AG04450 (cell line): ENCODE measurements around the gene FAM184B. TPM values are rescaled to one million over a fixed set of nuclear protein-coding genes. Genes with fewer than 3 reads are reported as not detected.
A peak's percentile ranks its signal among the peaks of the same experiment; 100 is the strongest.

Experiments
- CTCF ChIA-PET: fragments of 300-600, 350-600 bp; formaldehyde crosslinking; extraction: SDS; loops from one replicate; lab custom pipeline; 2022; ENCODE audit warnings: antibody characterized with exemption, inconsistent platforms; lab: Charles Lee
- POLR2A ChIA-PET: fragments of 350-600 bp; formaldehyde crosslinking; extraction: SDS; loops from one replicate; lab custom pipeline; 2021; ENCODE audit warnings: antibody characterized with exemption, inconsistent platforms; lab: Yijun Ruan, JAX
- DNase-seq: peaks from one replicate; pipeline ENCODE4 v3.0.0-alpha.2; 2011; ENCODE audit warnings: low read depth, low spot score
- H3K27ac ChIP-seq: one replicate; pipeline ENCODE4 v1.5.1; 2012; ENCODE audit warnings: low read depth, low read length, control low read depth
- H3K27me3 ChIP-seq: one replicate; pipeline ENCODE4 v1.6.0; 2012; ENCODE audit warnings: low read length; ENCODE audit not compliant: control insufficient read depth, insufficient read depth
- H3K4me3 ChIP-seq: 2 replicates; pipeline ENCODE4 v1.5.1; 2011; ENCODE audit warnings: mild to moderate bottlenecking, low read depth, low read length, control low read depth
- H3K9me3 ChIP-seq: 2 replicates; pipeline ENCODE4 v1.5.1; 2012; ENCODE audit warnings: low read length; ENCODE audit not compliant: control insufficient read depth, insufficient read depth
- polyA plus RNA-seq: library from polyadenylated mRNA; depleted of rRNA; stranded (reverse); fragments of >200 nt; gene quantifications from 2 replicates; pipeline ENCODE4 v1.2.3, GENCODE V29; 2011
- TF ChIP-seq, protein P1 (sequence below): IDR thresholded peaks from 2 replicates; pipeline ENCODE4 v1.5.1; 2011; ENCODE audit warnings: low read depth, low read length, control low read depth, inconsistent platforms

Gene FAM184B
- polyA plus RNA-seq, 1 experiment: 0.09 TPM

GRCh38 chr4:17642398-17642783 lies 139.0 kb downstream of the FAM184B start:
- DNase-seq: no peak
- TF ChIP-seq, protein P1, sequence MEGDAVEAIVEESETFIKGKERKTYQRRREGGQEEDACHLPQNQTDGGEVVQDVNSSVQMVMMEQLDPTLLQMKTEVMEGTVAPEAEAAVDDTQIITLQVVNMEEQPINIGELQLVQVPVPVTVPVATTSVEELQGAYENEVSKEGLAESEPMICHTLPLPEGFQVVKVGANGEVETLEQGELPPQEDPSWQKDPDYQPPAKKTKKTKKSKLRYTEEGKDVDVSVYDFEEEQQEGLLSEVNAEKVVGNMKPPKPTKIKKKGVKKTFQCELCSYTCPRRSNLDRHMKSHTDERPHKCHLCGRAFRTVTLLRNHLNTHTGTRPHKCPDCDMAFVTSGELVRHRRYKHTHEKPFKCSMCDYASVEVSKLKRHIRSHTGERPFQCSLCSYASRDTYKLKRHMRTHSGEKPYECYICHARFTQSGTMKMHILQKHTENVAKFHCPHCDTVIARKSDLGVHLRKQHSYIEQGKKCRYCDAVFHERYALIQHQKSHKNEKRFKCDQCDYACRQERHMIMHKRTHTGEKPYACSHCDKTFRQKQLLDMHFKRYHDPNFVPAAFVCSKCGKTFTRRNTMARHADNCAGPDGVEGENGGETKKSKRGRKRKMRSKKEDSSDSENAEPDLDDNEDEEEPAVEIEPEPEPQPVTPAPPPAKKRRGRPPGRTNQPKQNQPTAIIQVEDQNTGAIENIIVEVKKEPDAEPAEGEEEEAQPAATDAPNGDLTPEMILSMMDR: no peak
- CTCF ChIA-PET: interaction anchor here (0.5 kb wide), 1 partner anchor 16 kb away, joined by 3 read pairs; no protein-coding TSS in a partner anchor
- Histone ChIP-seq H3K4me3 (no peak overlapping the region), H3K27ac (no peak overlapping the region), H3K27me3 (no peaks in the 10 kb centered on the region), H3K9me3 (peaks cover 17% of the 10 kb centered on the region)
- POLR2A ChIA-PET: no interaction called here

GRCh38 chr4:17639136-17639535 lies 142.3 kb downstream of the FAM184B start:
- ChIA-PET POLR2A (no interaction called here), CTCF (interaction anchor here (1.1 kb wide), 1 partner anchor 90 kb away, joined by 4 read pairs; no protein-coding TSS in a partner anchor)

DNA sequence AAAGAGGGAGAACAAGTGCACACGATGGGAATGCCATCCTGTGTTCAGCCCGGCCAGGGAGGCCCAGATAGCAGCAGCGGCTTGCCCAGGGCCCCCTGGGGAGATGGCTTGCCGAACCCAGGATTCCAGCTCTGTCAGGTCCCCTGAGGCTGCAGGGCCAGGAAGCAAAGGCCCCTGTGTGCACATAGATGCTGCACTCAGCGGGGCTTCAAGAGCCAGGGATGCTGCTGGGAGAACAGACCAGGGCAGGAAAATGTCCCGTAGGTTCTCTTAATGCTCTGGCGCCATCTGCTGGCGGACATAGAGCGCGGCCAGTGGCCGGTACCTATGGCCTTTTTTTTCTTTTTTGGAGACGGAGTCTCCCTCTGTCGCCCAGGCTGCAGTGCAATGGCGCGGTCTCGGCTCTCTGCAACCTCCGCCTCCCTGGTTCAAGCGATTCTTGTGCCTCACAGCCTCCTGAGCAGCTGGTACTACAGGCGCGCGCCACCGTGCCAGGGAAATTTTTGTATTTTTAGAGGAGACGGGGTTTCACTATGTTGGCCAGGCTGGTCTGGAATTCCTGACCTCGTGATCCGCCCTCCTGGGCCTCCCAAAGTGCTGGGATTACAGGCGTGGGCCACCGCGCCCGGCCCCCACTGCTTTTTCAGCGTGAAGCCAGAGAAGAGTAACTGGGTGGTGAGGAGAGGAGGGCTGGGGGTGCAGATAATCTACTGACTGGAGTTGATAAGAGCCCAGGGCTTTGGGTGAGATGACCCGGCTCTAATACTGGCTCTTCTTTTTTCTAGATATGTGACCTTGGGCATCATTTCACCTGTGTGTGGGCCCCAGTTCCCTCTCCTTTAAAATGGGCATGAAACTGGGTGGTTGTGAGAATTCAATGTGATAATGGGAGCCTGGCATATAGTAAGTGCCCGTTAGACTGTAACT lies 144.5 kb downstream of the FAM184B start:
- TF ChIP-seq, protein P1: peak; percentile 88
- peaks cover 1% of the 10 kb centered on the region; the same call in 1 of the 2 replicates for H3K9me3 ChIP-seq
- H3K27ac ChIP-seq: no peak overlapping the region
- no peak overlapping the region for H3K4me3 ChIP-seq
- CTCF ChIA-PET: interaction anchor here (0.6 to 4.3 kb wide), 17 partner anchors 10 to 956 kb away, joined by 3 to 42 read pairs (median 4); partner anchors contain the start of gene MED28
- DNase-seq: peak; percentile 37
- H3K27me3 ChIP-seq: no peaks in the 10 kb centered on the region
- POLR2A ChIA-PET: interaction anchor here (0.7 kb wide), 1 partner anchor 22 kb away, joined by 3 read pairs; the partner anchor contains the start of gene MED28

More at GRCh38 chr4:17639136-17639535, 142.3 kb downstream of the FAM184B start:
- no peak overlapping the region for H3K4me3 ChIP-seq
- H3K27ac ChIP-seq: no peak overlapping the region
- DNase-seq: no peak
- TF ChIP-seq, protein P1: no peak
- H3K9me3 ChIP-seq: peaks cover 17% of the 10 kb centered on the region
- H3K27me3 ChIP-seq: no peaks in the 10 kb centered on the region

- Histone ChIP-seq H3K4me3 (no peak overlapping the region), H3K27me3 (no peaks in the 10 kb centered on the region), H3K27ac (no peak overlapping the region), H3K9me3 (no peaks in the 10 kb centered on the region; the same call in 1 of the 2 replicates)
- ChIA-PET CTCF (interaction anchor here (0.8 to 4.3 kb wide), 16 partner anchors 10 to 957 kb away, joined by 3 to 42 read pairs (median 4); partner anchors contain the start of gene MED28), POLR2A (interaction anchor here (0.7 kb wide), 1 partner anchor 22 kb away, joined by 3 read pairs; the partner anchor contains the start of gene MED28)
- TF ChIP-seq, protein P1: no peak
- no peak for DNase-seq
Observed at GRCh38 chr4:17636341-17636695, 145.1 kb downstream of the FAM184B start.
